Neural cell (in vitro differentiated cells): ENCODE data around the gene DNAL1. TPM values are rescaled to one million over a fixed set of nuclear protein-coding genes. Genes with fewer than 3 reads are reported as not detected.

Experiments used
- H2AFZ ChIP-seq: fragments of 200-600, 300-800 bp; sonication (generic), shearing (Covaris generic); 2 replicates; pipeline ENCODE4 v1.6.0; 2014; ENCODE audit warnings: low read depth, mild to moderate bottlenecking, antibody characterized with exemption, low read length, moderate library complexity
- H3F3A ChIP-seq: fragments of 200-600 bp; shearing (Covaris generic); 2 replicates; pipeline ENCODE4 v1.6.1; 2016; ENCODE audit warnings: mild to moderate bottlenecking, moderate library complexity, mixed read lengths, antibody characterized with exemption, low read length; ENCODE audit not compliant: insufficient read depth, poor library complexity, severe bottlenecking
- H3K27ac ChIP-seq: fragments of 200-600, 300-800 bp; sonication (generic), shearing (Covaris generic); 2 replicates; pipeline ENCODE4 v1.5.1; 2014; ENCODE audit warnings: mild to moderate bottlenecking, low read length, moderate library complexity
- H3K27me3 ChIP-seq: fragments of 300-800, 200-600 bp; sonication (generic), shearing (Covaris generic); 2 replicates; pipeline ENCODE4 v1.6.0; 2014; ENCODE audit warnings: mild to moderate bottlenecking, low read depth, low read length, moderate library complexity; ENCODE audit not compliant: insufficient read depth
- H3K36me3 ChIP-seq: fragments of 300-800, 200-600 bp; sonication (generic), shearing (Covaris generic); 2 replicates; pipeline ENCODE4 v1.5.1; 2014; ENCODE audit warnings: mild to moderate bottlenecking, antibody characterized with exemption, low read length, moderate library complexity; ENCODE audit not compliant: insufficient read depth
- H3K4me2 ChIP-seq: fragments of 300-800, 200-600 bp; sonication (generic), shearing (Covaris generic); 2 replicates; pipeline ENCODE4 v1.6.0; 2014; ENCODE audit warnings: mild to moderate bottlenecking, low read length
- H3K4me3 ChIP-seq: fragments of 300-800, 200-600 bp; sonication (generic), shearing (Covaris generic); 2 replicates; pipeline ENCODE4 v1.5.1; 2014; ENCODE audit warnings: mild to moderate bottlenecking, low read length, moderate library complexity
- H3K79me2 ChIP-seq: fragments of 200-600 bp; shearing (Covaris generic); replicated peaks from 2 replicates; pipeline ENCODE4 v1.6.0; 2014; ENCODE audit warnings: mild to moderate bottlenecking, low read length, moderate library complexity; ENCODE audit not compliant: insufficient read depth
- H3K9ac ChIP-seq: fragments of 300-800, 200-600 bp; sonication (generic), shearing (Covaris generic); 2 replicates; pipeline ENCODE4 v1.6.1; 2016; ENCODE audit warnings: mild to moderate bottlenecking, low read length, mixed read lengths
- H3K9me2 ChIP-seq: fragments of 200-600 bp; shearing (Covaris generic); 2 replicates; pipeline ENCODE4 v1.6.1; 2016; ENCODE audit warnings: mild to moderate bottlenecking, low read length, mixed read lengths; ENCODE audit not compliant: insufficient read depth
- H3K9me3 ChIP-seq: fragments of 200-600, 300-800 bp; sonication (generic), shearing (Covaris generic); 2 replicates; pipeline ENCODE4 v1.6.1; 2016; ENCODE audit warnings: mild to moderate bottlenecking, mixed run types, low read length, moderate library complexity, mixed read lengths
- H4K20me1 ChIP-seq: fragments of 200-600 bp; shearing (Covaris generic); 2 replicates; pipeline ENCODE4 v1.6.1; 2016; ENCODE audit warnings: mild to moderate bottlenecking, mixed run types; ENCODE audit not compliant: insufficient read depth
- CTCF ChIP-seq: fragments of 450-650 bp; IDR thresholded peaks from 2 replicates; pipeline ENCODE4 v1.5.1; 2014; ENCODE audit warnings: antibody characterized with exemption, mild to moderate bottlenecking, moderate library complexity; ENCODE audit not compliant: poor library complexity, severe bottlenecking
- EP300 ChIP-seq: fragments of 450-650 bp; conservative IDR thresholded peaks from 2 replicates; pipeline ENCODE4 v1.6.1; 2014; ENCODE audit warnings: antibody characterized with exemption, mild to moderate bottlenecking, moderate library complexity; ENCODE audit not compliant: poor library complexity, severe bottlenecking
- EZH2 ChIP-seq: fragments of 200-600, 300-800 bp; shearing (Covaris generic), sonication (generic); IDR thresholded peaks from 2 replicates; pipeline ENCODE4 v1.6.1; 2014; ENCODE audit warnings: antibody characterized with exemption, low read length, borderline replicate concordance, mild to moderate bottlenecking; ENCODE audit not compliant: insufficient read depth, poor library complexity, severe bottlenecking
- MXI1 ChIP-seq: fragments of 450-650 bp; conservative IDR thresholded peaks from 2 replicates; pipeline ENCODE4 v1.6.1; 2014; ENCODE audit warnings: antibody characterized with exemption, mild to moderate bottlenecking; ENCODE audit not compliant: poor library complexity, severe bottlenecking
- POLR2AphosphoS5 ChIP-seq: IDR thresholded peaks from 2 replicates; pipeline ENCODE4 v1.6.1; 2012
- RAD21 ChIP-seq: fragments of 450-650 bp; conservative IDR thresholded peaks from 2 replicates; pipeline ENCODE4 v1.6.1; 2014; ENCODE audit warnings: antibody characterized with exemption, mild to moderate bottlenecking, moderate library complexity
- SMC3 ChIP-seq: fragments of 450-650 bp; conservative IDR thresholded peaks from 2 replicates; pipeline ENCODE4 v1.6.1; 2014; ENCODE audit warnings: antibody characterized with exemption, mild to moderate bottlenecking, moderate library complexity; ENCODE audit not compliant: poor library complexity
- TAF1 ChIP-seq: IDR thresholded peaks from 2 replicates; pipeline ENCODE4 v1.6.1; 2012; ENCODE audit warnings: low read depth
- polyA plus RNA-seq: library from polyadenylated mRNA; depleted of rRNA; stranded (reverse); fragments of >200 nt; gene quantifications from 2 replicates; pipeline ENCODE4 v1.2.3, GENCODE V29; 2014
- TF ChIP-seq, protein P1 (sequence below): IDR thresholded peaks from 2 replicates; pipeline ENCODE4 v1.6.1; 2012; ENCODE audit warnings: borderline replicate concordance

The DNAL1 gene
- polyA plus RNA-seq, 1 donor from 2014 or later = 33.4 TPM

- no peaks in the 10 kb centered on the region for H4K20me1 ChIP-seq
- no peak overlapping the region for H3K4me2 ChIP-seq
- no peak overlapping the region for H3K9ac ChIP-seq
- H3K9me2 ChIP-seq = no peaks in the 10 kb centered on the region
- no peak overlapping the region for H3K4me3 ChIP-seq
- H2AFZ ChIP-seq = no peak overlapping the region
- H3F3A ChIP-seq = no peaks in the 10 kb centered on the region
- TF ChIP-seq TAF1 = no peak
- no peak for TF ChIP-seq EZH2
- no peak for TF ChIP-seq MXI1
- TF ChIP-seq EP300 = no peak
- no peak for TF ChIP-seq SMC3
- no peak for TF ChIP-seq RAD21
- TF ChIP-seq, protein P1, sequence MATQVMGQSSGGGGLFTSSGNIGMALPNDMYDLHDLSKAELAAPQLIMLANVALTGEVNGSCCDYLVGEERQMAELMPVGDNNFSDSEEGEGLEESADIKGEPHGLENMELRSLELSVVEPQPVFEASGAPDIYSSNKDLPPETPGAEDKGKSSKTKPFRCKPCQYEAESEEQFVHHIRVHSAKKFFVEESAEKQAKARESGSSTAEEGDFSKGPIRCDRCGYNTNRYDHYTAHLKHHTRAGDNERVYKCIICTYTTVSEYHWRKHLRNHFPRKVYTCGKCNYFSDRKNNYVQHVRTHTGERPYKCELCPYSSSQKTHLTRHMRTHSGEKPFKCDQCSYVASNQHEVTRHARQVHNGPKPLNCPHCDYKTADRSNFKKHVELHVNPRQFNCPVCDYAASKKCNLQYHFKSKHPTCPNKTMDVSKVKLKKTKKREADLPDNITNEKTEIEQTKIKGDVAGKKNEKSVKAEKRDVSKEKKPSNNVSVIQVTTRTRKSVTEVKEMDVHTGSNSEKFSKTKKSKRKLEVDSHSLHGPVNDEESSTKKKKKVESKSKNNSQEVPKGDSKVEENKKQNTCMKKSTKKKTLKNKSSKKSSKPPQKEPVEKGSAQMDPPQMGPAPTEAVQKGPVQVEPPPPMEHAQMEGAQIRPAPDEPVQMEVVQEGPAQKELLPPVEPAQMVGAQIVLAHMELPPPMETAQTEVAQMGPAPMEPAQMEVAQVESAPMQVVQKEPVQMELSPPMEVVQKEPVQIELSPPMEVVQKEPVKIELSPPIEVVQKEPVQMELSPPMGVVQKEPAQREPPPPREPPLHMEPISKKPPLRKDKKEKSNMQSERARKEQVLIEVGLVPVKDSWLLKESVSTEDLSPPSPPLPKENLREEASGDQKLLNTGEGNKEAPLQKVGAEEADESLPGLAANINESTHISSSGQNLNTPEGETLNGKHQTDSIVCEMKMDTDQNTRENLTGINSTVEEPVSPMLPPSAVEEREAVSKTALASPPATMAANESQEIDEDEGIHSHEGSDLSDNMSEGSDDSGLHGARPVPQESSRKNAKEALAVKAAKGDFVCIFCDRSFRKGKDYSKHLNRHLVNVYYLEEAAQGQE = no peak
- no peak for TF ChIP-seq POLR2AphosphoS5
- no peak for TF ChIP-seq CTCF
- H3K36me3 ChIP-seq = no peaks in the 10 kb centered on the region
- no peak overlapping the region for H3K27ac ChIP-seq
- no peaks in the 10 kb centered on the region for H3K79me2 ChIP-seq
- no peaks in the 10 kb centered on the region for H3K27me3 ChIP-seq
- H3K9me3 ChIP-seq = no peaks in the 10 kb centered on the region
These were observed 82.4 kb downstream of the DNAL1 start for GRCh38 chr14:73727166-73727565.

DNA sequence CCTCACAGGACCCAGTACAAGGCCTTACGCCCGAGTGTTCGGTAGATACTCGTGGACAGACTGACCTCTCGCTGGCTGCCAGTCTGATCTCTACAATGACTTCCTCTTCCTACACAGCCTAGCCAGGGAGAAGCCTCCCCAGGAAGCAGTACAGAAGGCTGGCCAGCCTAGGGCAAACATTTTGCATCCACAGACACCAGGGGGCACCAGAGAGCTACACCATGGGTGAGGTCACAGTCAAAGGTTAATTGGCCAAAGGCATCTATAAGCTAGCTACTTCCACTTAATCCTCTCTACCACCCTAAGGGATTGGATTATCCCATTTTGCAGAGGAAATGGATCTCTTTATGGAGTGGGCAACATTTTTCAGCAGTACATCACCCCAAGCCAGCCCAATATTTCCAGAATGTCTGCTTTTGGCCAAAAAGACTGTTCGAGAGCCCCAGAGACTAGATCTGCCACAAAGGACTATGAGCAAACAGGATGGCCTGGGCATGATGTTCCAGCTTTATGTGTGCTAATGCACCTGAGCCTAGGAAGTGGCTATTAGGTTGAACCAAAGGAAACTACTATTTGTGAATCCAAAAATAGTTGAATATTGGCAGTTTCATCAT lies 84.0 kb downstream of the DNAL1 start:
- Histone ChIP-seq H3K27ac (no peak overlapping the region), H3K27me3 (no peaks in the 10 kb centered on the region), H3K79me2 (no peaks in the 10 kb centered on the region), H3K4me3 (no peak overlapping the region), H3K4me2 (no peak overlapping the region), H4K20me1 (no peaks in the 10 kb centered on the region), H3K9me3 (no peaks in the 10 kb centered on the region), H3F3A (no peaks in the 10 kb centered on the region), H2AFZ (no peak overlapping the region), H3K9ac (no peak overlapping the region), H3K36me3 (no peaks in the 10 kb centered on the region), H3K9me2 (no peaks in the 10 kb centered on the region)
- TF ChIP-seq SMC3 (peak; percentile 91), RAD21 (peak; percentile 83), EZH2 (no peak), CTCF (peak; percentile 85)
